Neuronal stem cell (in vitro differentiated cells): ENCODE data around the gene KLHL6.

Experiments used
- DNase-seq: peaks from one replicate; pipeline ENCODE4 v3.0.0-alpha.2; 2013; ENCODE audit warnings: low spot score
- H2AFZ ChIP-seq: one replicate; pipeline ENCODE4 v1.6.1; 2013; ENCODE audit warnings: mild to moderate bottlenecking, low read length, inconsistent platforms
- H2AK5ac ChIP-seq: 2 replicates; pipeline ENCODE4 v1.6.1; 2013; ENCODE audit warnings: low read depth, mild to moderate bottlenecking, inconsistent platforms, low read length, moderate library complexity, mixed read lengths
- H2BK120ac ChIP-seq: 2 replicates; pipeline ENCODE4 v1.6.1; 2013; ENCODE audit warnings: low read depth, mild to moderate bottlenecking, inconsistent platforms, low read length, moderate library complexity, mixed read lengths
- H2BK12ac ChIP-seq: one replicate; pipeline ENCODE4 v1.6.1; 2013; ENCODE audit warnings: low read length, inconsistent platforms
- H2BK15ac ChIP-seq: 2 replicates; pipeline ENCODE4 v1.6.1; 2013; ENCODE audit warnings: mild to moderate bottlenecking, low read length, inconsistent platforms, mixed read lengths
- H2BK5ac ChIP-seq: one replicate; pipeline ENCODE4 v1.6.1; 2013; ENCODE audit warnings: inconsistent platforms, mild to moderate bottlenecking, low read length, moderate library complexity
- H3K14ac ChIP-seq: one replicate; pipeline ENCODE4 v1.6.1; 2013; ENCODE audit warnings: low read length, inconsistent platforms
- H3K18ac ChIP-seq: 2 replicates; pipeline ENCODE4 v1.6.1; 2013; ENCODE audit warnings: low read length, inconsistent platforms
- H3K23ac ChIP-seq: 2 replicates; pipeline ENCODE4 v1.6.1; 2013; ENCODE audit warnings: low read depth, mild to moderate bottlenecking, mixed read lengths, low read length, inconsistent platforms; ENCODE audit not compliant: poor library complexity
- H3K27ac ChIP-seq: replicated peaks from 3 replicates; pipeline ENCODE4 v1.5.1; 2013; ENCODE audit warnings: low read length, inconsistent platforms
- H3K27me3 ChIP-seq, 3 experiments: 2 replicates each; pipeline ENCODE4 v1.6.1; 2013; ENCODE audit warnings: low read length in 3 of 3, mild to moderate bottlenecking in 2 of 3, inconsistent platforms in 1 of 3, low read depth in 1 of 3, mixed read lengths in 1 of 3, moderate library complexity in 1 of 3; ENCODE audit not compliant: control insufficient read depth in 3 of 3, insufficient read depth in 3 of 3
- H3K36me3 ChIP-seq, 2 donors: replicated peaks in 1 of 2; 2 replicates each; pipeline ENCODE4 v1.6.1; 2013; ENCODE audit warnings: low read length in 2 of 2; ENCODE audit not compliant: control insufficient read depth in 2 of 2, insufficient read depth in 2 of 2
- H3K4ac ChIP-seq: 2 replicates; pipeline ENCODE4 v1.6.1; 2013; ENCODE audit warnings: inconsistent platforms, mild to moderate bottlenecking, low read length, moderate library complexity
- H3K4me1 ChIP-seq, 2 donors: 1 replicate in 1 of 2; 2 replicates in 1 of 2; pipeline ENCODE4 v1.6.1; 2013; ENCODE audit warnings: low read length in 2 of 2, low read depth in 1 of 2; ENCODE audit not compliant: control insufficient read depth in 2 of 2, insufficient read depth in 1 of 2
- H3K4me2 ChIP-seq: one replicate; pipeline ENCODE4 v1.6.1; 2013; ENCODE audit warnings: mild to moderate bottlenecking, low read length, inconsistent platforms; ENCODE audit not compliant: insufficient read depth, poor library complexity, severe bottlenecking
- H3K4me3 ChIP-seq, 2 donors: 2 replicates each; pipeline ENCODE4 v1.5.1; 2013; ENCODE audit warnings: low read length in 2 of 2, mild to moderate bottlenecking in 2 of 2, inconsistent platforms in 1 of 2, moderate library complexity in 1 of 2
- H3K79me1 ChIP-seq: one replicate; pipeline ENCODE4 v1.6.1; 2013; ENCODE audit warnings: low read depth, mild to moderate bottlenecking, inconsistent platforms, low read length, moderate library complexity
- H3K9ac ChIP-seq: one replicate; pipeline ENCODE4 v1.6.1; 2013; ENCODE audit warnings: mild to moderate bottlenecking, low read depth, low read length, inconsistent platforms; ENCODE audit not compliant: poor library complexity
- H3K9me3 ChIP-seq, 2 donors: replicated peaks in 1 of 2; 2 replicates each; pipeline versions ENCODE3 to v1.6.1; 2013; ENCODE audit warnings: low read length in 2 of 2, mild to moderate bottlenecking in 2 of 2, inconsistent platforms in 1 of 2, low read depth in 1 of 2, mixed read lengths in 1 of 2, moderate library complexity in 1 of 2; ENCODE audit not compliant: control insufficient read depth in 2 of 2, insufficient read depth in 1 of 2
- H4K8ac ChIP-seq: one replicate; pipeline ENCODE4 v1.6.1; 2013; ENCODE audit warnings: low read depth, mild to moderate bottlenecking, inconsistent platforms, low read length, moderate library complexity
- H4K91ac ChIP-seq: one replicate; pipeline ENCODE4 v1.6.1; 2013; ENCODE audit warnings: low read length, low read depth, mild to moderate bottlenecking, inconsistent platforms; ENCODE audit not compliant: poor library complexity
- WGBS, 2 donors: extraction: QIAGEN DNeasy Blood & Tissue Kit; methylation state at CpG; one replicate each; pipeline ENCODE4 v1.1.7; 2013; ENCODE audit warnings: missing lambda C conversion rate in 2 of 2, mixed read lengths in 1 of 2; ENCODE audit not compliant: insufficient read length in 2 of 2, insufficient replicate concordance in 1 of 2; ENCODE audit errors: extremely low coverage in 2 of 2; 5-methylcytosine and 5-hydroxymethylcytosine counted together

Gene KLHL6

DNA sequence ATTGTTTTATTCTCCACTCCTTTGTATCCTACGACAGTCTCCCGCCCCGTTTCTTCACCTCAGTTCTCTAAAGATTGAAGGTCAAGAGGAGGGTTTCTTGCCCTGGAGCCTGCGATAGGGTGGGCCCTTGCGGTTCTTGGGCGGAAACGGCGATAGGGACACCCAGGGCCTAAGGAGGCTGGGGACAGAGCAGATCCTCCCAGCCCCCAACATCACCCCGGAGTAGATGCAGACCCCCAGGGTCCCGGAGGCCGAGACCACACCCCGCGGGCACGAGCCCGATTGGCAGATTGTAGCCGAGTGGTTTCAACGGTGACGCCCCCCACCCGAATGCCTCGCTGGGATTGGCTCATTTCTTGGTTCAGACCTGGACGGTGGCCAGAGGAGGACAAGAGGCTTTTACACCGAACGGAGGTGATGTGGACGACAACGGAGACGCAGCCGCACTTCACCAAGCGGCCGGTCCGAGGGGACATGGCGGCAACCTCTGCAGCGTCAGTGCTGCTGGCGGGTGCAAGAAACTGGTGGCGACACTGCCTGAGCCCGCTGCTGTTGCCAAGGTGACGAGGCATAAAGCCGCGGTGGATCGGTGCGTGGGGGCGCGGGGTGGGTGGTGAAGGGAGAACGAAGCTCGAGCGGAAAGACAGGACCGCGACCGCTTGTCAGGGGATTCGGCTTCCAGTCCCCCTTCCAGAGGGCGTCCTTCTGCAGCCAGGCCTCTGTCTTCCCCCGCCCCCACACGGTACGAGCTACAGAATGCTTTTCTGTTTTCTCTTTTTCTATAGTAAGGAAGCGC is 108.1 kb downstream of the KLHL6 start:
- peaks cover 7% of the 10 kb centered on the region for H3K79me1 ChIP-seq
- H3K4me2 ChIP-seq: peak overlapping the region; percentile 78
- H3K27ac ChIP-seq: peak overlapping the region; percentile 96

DNA sequence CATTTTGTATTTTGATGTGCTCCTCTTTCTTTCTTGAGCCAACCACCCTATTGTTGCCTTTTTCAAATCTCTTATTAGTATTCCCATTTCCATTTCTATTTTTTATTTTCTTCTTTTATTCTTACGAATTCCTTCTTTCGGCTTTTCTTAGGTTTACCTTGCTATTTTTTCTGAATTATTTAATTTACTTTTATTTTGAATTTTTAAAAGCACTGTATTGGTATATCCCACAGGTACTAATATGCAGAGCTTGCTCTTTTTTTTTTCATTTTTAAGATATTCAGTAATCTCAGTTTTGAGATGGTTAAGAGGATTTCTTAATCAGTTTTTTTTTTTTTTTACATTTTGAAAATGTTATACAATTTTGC is 108.7 kb downstream of the KLHL6 start:
- Histone ChIP-seq H3K14ac (no peak overlapping the region), H3K27me3 (no peaks in the 10 kb centered on the region), H2BK15ac (no peak overlapping the region), H2AFZ (peak overlapping the region; percentile 94), H4K8ac (no peak overlapping the region), H3K23ac (no peak overlapping the region), H3K4ac (no peak overlapping the region), H3K4me1 (peaks cover 0 to 5% of the 10 kb centered on the region in 2 donors), H2BK12ac (no peak overlapping the region), H3K9me3 (peaks cover 0 to 8% of the 10 kb centered on the region in 2 donors), H4K91ac (no peak overlapping the region), H3K4me3 (peak overlapping the region; percentile 85 to 99), H3K79me1 (peaks cover 7% of the 10 kb centered on the region), H3K36me3 (peaks cover 0 to 10% of the 10 kb centered on the region in 2 donors), H3K4me2 (peak overlapping the region; percentile 78), H3K9ac (no peak overlapping the region), H3K27ac (peak overlapping the region; percentile 85), H2BK5ac (no peak overlapping the region), H2AK5ac (no peak overlapping the region), H2BK120ac (no peak overlapping the region), H3K18ac (no peak overlapping the region)
- WGBS, 2 donors: 98% methylated on average over 2 of the region's 2 CpGs; no CpG with 5 or more reads in 1 of the 2 donors
- DNase-seq: no peak

More for the DNA sequence above, 108.1 kb downstream of the KLHL6 start:
- Histone ChIP-seq H3K9ac (peak overlapping the region; percentile 100), H2BK120ac (peak overlapping the region; percentile 94), H3K27me3 (no peaks in the 10 kb centered on the region), H2AFZ (peak overlapping the region; percentile 94), H3K18ac (peak overlapping the region; percentile 100), H3K23ac (peak overlapping the region; percentile 100), H3K4me1 (peaks cover 0 to 5% of the 10 kb centered on the region in 2 donors), H3K36me3 (peaks cover 0 to 15% of the 10 kb centered on the region in 2 donors), H3K4me3 (peak overlapping the region; percentile 85 to 99), H3K14ac (peak overlapping the region; percentile 100), H4K91ac (no peak overlapping the region), H3K4ac (no peak overlapping the region), H3K9me3 (peaks cover 0 to 8% of the 10 kb centered on the region in 2 donors), H4K8ac (peak overlapping the region; percentile 43), H2BK15ac (peak overlapping the region; percentile 96), H2AK5ac (peak overlapping the region; percentile 56), H2BK5ac (peak overlapping the region; percentile 98), H2BK12ac (no peak overlapping the region)
- peak; percentile 92 for DNase-seq
- WGBS, 2 donors: no CpG with 5 or more reads among the region's 54 CpGs

DNA sequence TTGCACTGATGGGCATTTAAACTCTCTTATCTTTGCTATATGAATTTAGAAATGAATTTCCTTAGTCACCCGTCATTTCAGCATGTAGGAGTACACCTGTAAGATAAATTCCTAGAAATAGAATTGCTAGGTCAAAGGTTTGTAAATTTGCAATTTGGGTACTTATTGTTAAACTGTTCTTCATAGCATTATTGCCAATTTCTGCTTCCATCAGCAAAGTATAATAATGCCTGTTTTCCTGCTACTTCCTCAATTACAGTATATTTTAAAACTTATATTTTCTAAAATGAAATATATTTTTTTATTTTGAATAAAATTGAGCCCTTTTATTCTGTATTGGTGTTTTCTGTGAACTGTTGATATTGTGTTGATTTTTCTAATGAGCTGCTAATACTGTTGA is 110.8 kb downstream of the KLHL6 start:
- Histone ChIP-seq H3K14ac (no peak overlapping the region), H3K4me2 (no peak overlapping the region), H3K4me1 (peaks cover 0 to 5% of the 10 kb centered on the region in 2 donors), H2AK5ac (no peak overlapping the region), H3K18ac (no peak overlapping the region), H2BK120ac (no peak overlapping the region), H2BK15ac (no peak overlapping the region), H3K4me3 (no peak overlapping the region), H3K9me3 (peaks cover 0 to 8% of the 10 kb centered on the region in 2 donors), H3K4ac (no peak overlapping the region), H3K23ac (no peak overlapping the region), H3K27ac (no peak overlapping the region), H3K9ac (no peak overlapping the region), H4K91ac (no peak overlapping the region), H4K8ac (no peak overlapping the region), H2BK12ac (no peak overlapping the region), H2BK5ac (no peak overlapping the region), H3K27me3 (peaks cover 0 to 5% (median 0%) of the 10 kb centered on the region in 3 experiments), H3K79me1 (peaks cover 4% of the 10 kb centered on the region), H2AFZ (no peak overlapping the region), H3K36me3 (no peaks in the 10 kb centered on the region)
- no peak for DNase-seq
- WGBS, 2 donors: no CpG with 5 or more reads among the region's 1 CpG
